Central memory CD4-positive, alpha-beta T cell (primary cell): Measurements from ENCODE around the gene CD7.
"Not testable (repeated sequence)": the region's sequence is repeated elsewhere in the genome, so short reads cannot be mapped to it uniquely, and the experiment has no call there.

Source experiments
- DNase-seq: peaks from one replicate; pipeline ENCODE4 v3.0.0; 2022
- total RNA-seq, 3 experiments: gene quantifications; one replicate each; lab custom pipeline; 2026; lab: John Stamatoyannopoulos, UW

The CD7 gene
- 80.5 to 145 (median 93.3) reads per million in 3 experiments for total RNA-seq

DNA sequence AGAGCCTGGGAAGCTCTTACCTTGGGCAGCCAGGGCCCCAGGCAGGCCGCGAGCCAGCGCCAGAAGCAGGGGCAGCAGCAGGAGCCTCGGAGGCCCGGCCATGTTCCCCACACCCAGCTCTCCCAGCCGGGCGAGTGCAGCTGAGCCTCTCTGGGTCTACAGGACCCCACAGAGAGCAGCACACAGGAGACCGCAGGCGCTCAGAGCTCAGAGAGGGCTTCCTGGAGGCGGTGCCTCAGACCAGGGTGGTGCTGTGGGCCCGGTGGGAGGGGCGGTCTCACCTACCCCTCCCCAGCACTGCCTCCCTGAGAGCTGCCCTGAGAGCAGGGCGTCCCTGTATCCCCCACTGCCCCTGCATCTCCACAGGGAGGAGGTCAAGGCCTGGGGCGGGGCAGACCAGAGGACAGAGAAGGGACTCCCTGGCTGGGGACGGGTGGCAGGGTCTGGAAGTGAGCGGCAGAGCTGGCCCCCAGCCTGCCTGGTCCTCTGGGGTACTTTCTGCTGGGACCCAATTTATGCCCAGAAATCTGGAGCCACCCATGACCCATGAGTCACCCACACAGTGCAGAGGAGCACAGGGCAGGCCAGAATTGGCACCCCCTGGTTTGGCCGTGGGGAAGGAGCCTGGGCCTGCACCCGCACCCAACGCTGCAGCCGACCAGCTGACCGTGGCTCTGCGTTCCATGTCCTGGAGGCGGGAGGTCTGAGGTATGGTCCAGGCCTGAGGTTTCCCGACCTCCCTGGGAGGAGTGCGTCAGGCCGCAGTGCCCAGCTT is at the start of gene CD7:
Gene CD7 (minus strand): TSS at position 215 of the 775 bp plus-strand sequence. CDS start 113 bp downstream, at position 102.
- DNase-seq, result peak; percentile 63

DNA sequence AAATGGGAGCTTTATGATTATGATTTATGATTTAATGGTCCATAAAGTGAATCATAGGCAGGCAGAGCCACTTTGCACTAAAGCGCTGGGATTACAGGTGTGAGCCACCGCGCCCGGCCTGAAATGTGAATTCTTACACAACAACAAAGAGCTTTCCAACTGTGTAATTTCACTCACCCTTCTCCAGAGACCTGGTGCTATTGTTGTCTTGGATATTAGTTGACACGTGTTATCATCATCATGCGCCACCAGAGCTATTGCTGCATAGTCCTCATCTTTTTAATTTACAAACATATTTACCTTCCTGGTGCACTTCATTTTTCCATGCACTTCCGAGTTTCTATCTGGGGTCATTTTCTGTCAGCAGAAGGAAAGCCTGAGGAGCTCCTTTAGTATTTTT is 49.3 kb upstream of the CD7 start:
- DNase-seq, result no peak

DNA sequence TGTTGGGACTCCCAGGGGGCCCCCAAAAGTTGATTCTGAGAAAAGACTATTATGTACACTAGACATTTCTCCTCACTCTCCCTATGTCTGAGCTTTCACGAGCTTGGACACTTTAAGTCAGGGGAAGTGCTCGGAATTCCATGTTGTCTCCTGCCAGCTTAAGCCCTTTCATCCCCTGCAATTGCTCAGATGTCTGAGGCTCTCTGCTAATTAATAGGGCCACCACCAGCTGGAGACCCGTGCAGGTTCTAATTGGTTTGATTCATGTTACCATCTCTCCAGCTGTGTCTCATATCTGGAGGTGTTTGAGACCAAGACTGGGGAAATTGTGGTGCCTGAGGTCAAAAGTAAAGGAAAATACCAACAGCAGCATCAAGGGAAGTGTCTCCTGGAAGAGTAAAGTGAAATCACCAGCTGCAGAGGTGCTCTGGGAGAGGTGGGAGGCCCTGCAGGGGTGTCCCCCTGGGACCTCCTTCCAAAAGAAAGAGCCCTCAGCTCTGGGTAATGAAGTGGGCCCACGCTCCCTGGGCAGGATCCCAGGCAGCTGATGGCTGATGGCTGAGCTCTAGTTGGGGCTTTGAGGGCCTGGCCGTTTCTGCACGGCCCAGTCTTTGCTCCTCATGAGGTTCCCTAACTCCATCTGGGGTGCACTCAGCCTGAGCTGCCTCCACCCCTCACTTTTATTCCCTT is 48.3 kb upstream of the CD7 start:
- no peak for DNase-seq

- DNase-seq, result no peak
These were observed 44.7 kb upstream of the CD7 start for GRCh38 chr17:82361885-82362633.

GRCh38 chr17:82359451-82360074 is 42.2 kb upstream of the CD7 start:
- not testable (repeated sequence) for DNase-seq

DNA sequence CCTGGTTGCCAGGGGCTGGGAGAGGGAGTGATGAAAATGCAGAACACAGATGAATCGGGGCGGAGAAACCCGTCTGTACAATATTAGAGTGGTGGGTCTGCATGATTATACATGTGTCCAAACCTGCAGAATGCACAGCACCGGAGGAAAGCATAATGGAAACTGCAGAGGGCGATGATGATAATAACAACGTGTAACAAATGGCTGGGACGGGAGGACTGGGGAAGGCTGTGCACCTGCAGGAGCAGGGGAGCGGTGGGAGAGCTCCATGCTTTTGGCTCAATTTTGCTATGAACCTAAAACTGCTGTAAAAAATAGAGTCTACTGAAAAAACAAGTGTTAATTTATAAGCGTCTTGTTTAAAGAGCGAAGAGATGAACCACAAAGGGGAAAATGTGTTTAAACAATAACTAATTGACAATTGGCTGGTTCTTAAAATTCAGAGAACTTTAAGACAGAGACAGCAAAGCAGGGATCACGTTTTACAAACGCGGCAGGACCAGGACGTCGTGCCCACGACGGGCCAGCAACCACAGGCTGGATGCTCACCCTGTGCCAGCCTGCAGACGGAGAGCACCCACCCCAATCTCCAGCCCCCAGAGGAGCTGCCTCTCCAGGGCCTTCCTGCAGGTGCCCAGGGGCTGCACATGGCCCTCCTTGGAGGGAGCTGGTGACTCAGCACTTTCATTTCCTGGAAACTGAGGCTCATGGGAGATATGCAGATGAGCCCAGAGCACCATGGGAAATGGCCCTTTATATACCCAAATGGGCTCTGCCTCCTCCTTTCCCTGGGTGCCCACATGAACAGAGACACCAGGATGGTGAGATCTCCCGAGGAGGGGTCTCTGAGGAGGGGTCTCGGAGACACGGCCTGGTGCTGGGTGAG is 41.3 kb upstream of the CD7 start, which contains the start of gene TEX19:
Gene TEX19 (plus strand): TSS at position 783 of the 886 bp plus-strand sequence. CDS start 2,904 bp downstream, outside the sequence.
- no peak for DNase-seq

DNA sequence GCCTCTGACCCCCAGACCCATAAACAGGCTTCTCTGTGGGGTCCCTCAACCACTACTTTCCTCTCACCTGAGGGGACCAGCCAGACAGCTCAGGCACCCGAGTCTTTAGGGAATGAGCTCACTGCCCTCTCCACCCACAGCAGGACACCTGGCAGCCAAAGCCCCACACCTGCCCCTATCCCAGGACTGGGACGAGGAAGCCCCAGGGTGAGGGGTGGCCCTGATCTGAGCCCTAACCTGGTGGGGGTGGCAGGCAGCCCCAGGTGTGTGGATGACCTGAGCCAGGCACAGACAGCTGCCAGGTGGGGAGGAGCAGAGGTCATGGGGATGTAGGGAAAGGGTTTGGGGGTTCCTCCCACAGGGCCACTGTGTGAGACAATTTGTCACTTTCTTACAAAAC is 40.0 kb upstream of the CD7 start:
- no peak for DNase-seq

GRCh38 chr17:82356845-82357355 is 39.5 kb upstream of the CD7 start:
- DNase-seq, result no peak

DNA sequence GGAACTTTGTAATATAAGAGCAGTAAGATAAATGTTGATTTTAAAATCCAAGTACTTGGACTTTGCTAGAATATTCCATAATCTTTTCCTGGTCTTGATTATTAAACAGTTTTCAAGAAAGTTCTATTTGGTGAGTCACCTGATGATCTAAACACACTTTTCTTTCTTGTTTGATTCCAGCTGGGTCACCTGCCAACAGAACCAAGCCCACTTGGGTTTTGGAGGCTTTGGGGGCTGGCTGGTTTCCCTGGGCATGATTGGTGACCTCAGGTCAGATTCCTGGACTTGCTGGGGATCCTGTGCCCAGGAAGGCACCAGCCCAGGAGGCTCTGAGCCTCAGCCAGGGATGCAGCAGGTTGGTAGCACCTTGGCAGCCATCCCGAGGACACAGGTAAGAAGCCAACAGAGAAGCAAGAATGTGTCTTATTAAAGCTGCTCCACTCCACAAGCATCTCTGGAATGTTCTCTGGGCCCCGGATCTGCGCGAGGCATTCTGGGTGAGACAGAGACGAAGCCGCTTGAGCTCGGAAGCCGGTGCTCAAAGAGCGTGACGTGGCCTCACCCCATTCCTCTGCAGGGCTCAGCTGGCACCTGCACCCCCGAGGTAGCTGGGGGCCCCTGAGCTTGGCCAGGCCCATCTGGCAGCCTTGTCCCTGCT is 38.5 kb upstream of the CD7 start:
- DNase-seq, result no peak

GRCh38 chr17:82354804-82355308 is 37.4 kb upstream of the CD7 start:
- DNase-seq, result no peak

DNA sequence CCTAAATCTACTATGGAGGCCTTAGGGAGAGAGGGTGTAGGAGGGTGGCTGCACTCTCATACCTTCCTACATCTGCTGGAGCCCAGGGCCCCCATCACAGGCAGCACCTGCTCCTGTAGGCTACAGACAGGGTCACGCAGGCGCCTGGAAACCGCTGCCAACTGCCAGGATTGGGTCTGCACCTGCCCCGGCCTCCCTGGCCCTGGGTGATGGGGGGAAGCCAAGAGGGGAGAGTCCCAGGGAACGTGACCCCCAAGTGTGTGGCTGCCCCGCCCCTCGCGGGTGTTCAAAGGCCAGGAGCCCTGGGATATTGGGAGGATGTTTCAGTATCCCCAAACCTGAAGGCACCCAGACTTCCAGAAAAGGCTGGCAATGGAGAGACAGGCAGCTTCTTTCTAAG is 36.1 kb upstream of the CD7 start:
- no peak for DNase-seq

- peak; percentile 75 for DNase-seq
These were observed 34.5 kb upstream of the CD7 start for GRCh38 chr17:82351713-82352488.

DNA sequence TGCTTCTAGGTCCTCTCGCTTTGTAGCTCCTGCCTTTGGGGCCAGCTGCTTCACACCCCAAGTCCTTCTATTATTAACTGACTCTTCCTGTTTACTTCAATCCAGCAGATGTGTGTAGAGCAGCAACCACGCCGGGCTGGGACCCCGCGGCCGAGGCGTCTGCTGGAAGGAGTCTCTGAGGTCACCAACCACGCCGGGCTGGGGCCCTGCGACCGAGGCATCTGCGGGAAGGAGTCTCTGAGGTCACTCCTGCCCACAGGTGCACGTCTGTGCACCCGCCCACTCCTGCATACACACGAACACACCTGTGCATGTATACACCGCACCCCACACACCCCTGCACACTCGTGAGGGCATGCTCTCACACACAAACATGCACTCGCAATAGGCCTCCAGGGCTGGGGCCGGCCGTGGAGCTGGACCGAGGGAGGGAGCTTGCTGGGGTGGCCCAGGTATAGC is 33.9 kb upstream of the CD7 start:
- DNase-seq, result no peak

DNA sequence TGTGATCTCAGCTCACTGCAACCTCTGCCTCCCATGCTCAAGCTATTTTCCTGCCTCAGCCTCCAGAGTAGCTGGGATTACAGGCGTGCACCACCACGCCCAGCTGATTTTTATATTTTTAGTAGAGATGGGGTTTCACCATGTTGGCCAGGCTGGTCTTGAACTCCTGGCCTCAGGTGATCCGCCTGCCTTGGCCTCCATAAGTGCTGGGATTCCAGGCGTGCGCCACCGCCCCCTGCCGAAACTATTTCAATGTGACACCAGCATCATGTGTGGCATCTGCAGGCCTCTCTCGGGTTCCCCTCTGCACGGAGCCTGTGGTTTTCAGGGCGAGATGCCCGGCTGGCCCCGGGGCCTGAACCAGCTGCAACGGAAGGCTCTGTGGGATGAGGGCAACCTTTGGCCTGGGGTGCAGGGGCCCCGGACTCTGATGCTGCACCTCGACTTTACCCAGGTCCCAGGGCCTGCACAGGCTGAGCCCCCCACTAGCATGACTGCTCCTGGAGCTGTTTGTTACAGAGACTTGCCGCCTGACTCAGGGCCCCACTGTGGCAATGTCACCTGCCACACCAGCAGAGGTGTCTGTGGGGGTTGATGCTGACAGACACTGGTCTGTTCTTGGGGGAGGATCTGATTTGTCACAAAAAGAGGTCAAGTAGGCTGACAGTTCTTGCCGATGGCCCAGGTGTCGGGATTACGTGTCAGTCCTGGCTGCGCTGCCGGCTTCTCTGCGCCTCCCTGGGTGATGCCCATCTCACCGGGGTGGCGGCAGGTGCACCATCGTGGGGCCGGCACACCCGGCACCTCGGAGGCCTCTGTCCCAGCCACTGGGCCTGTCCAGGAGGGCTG is 33.0 kb upstream of the CD7 start:
- no peak for DNase-seq

DNA sequence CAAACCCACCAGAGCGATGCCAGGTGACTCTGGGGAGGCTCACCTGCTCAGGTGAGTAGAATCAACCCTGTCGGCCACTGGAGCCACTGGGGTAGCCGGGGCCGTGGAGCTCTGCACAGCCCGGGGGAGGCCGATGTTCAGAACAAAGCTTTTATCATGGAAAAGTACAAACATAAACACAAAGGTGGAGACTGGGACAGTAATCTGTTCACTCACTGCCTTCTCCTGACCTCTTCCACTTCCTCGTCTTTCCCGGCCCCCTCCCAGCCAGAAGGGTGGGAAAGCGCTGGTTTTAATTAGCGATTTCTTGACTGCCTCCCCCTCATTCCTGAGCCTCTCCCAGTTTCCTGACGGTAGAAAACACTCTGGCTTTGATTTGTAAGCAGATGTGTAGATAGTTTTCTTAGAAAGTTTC is 31.9 kb upstream of the CD7 start:
- no peak for DNase-seq

- DNase-seq, result no peak
These were observed 31.5 kb upstream of the CD7 start for GRCh38 chr17:82348866-82349265.

DNA sequence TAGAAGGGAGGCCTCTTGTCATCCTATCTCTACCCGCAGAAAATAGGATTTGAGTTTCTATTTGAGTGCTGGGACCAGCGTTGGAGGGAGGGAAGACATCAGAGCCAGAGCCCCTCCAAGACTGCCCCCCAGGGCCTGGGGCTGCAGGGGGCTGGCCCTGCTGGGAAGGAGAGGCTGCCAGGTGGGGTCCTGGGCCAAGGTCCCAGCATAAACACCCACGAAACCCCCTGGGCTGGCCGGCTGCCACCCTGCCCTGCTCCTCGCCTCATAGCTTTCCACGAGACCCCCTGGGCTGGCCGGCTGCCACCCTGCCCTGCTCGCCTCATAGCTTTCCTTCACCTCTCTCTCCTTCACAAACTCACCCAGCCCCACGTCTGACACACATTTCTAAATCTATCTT is 31.0 kb upstream of the CD7 start:
- no peak for DNase-seq

- not testable (repeated sequence) for DNase-seq
These were observed 30.6 kb upstream of the CD7 start for GRCh38 chr17:82347994-82348393.
